ENCODE data around the gene STAT5B.
A peak's percentile ranks its signal among the peaks of the same experiment; 100 is the strongest.

Gene STAT5B

DNA sequence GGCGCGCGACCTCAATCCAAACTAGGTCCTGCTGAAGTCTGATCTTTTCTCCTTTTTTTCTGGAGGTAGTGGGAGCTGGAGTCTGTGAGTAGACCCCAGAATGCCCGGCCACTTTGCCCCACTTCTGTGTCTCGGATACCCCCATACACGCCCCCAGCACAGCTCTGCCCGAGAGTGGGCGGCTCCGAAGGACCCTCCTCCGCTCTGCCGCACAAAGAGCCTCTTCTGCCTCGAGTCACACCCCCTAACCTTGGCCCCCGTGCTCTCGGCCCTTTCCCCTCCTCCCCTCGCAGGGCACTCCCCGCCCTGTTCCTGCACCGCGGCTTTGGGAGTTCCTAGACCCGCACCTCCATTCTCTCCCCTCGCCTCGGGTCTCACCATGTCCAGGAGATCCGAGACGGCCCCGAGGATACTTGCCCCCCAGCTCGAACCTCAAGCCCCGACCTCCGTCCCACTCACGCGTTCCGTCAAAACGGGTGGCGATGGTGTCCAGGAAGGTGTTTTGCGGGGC lies 95.7 kb downstream of the STAT5B start:
- no peak for DNase-seq (ENCODE audit: low read depth in 2 of 2)

DNA sequence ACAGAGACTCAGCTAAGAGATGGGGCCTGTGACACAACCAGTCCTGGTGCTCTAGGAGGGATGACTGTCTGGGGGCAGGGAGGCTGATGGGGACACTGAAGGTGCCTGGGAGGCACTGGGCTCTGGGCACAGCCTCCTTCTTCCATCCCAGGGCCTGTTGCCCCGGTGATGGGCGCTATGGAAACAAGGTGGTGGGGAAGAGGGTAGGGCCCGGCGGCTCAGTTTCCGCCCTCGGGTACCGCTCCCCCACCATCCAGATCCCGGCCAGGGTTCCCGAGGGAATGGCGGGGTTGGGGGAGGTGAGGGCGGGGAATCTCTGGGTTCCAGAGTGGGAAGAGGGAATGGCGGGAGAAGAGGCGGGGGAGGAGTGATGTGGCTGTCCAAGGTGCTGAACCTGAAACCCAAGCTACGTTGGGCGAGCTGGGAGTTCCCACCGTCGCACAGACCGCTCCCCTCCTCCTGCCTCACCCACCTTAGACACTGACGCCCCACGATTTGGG lies 96.2 kb downstream of the STAT5B start:
- DNase-seq (ENCODE audit: low read depth in 2 of 2) = no peak

DNA sequence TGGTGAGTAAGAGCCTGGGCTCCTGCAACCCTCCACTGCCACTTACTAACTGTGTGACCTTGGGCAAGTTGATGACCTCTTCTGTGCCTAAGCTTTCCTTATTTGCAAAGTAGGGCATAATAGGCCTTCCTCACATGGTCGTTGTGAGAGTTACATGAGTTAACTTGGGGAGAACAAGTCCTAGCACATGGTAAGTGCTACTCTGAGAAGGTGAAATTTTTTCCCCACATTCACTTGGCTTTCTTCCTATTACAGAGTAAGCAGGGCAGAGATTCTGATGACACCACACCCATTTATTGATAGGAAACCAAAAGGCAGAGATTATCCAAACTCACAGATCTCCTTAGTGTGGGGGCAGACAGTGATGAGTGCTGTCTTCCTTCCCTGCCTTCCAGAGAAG lies 96.9 kb downstream of the STAT5B start:
- DNase-seq (ENCODE audit: low read depth in 2 of 2) = no peak

DNA sequence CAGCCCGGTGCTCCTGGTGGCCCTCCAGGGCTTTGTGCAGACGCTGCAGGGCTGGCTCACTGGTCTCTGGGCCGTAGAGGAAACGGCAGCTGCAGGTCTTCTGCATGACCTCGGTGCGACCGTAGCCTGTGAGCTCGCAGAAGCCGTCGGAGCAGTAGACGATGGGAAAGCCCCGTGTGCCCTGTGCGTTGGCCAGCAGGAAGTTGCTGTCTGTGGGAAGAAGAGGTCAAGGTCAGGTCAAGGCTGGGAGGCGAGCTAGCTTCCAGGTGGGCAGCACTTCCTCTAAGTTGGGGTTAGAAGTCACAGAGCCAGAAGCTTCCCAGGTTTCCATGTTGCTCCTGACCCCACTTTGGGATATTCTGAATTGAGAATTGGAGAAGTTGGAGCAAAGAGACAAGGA lies 97.4 kb downstream of the STAT5B start:
- no peak for DNase-seq (ENCODE audit: low read depth in 2 of 2)

DNA sequence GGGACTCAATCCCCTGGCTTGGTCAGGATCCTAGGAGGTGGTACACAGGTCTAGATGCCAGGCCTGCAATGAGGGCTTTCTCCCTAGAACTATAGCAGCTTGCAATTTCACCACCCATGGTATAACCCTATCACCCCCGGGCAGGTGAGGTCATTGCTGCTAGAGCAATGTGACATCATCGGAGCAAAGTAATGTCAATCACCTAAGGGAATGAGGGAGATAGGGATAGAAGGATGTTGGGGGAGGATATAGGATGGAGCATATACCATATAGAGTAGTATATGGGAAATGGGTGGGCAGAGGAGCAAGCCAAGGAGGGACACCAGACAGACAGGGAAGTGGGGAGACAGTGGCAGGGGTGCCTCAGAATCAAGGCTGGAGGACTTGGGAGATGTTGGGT lies 98.5 kb downstream of the STAT5B start:
- no peak for DNase-seq (ENCODE audit: low read depth in 2 of 2)

DNA sequence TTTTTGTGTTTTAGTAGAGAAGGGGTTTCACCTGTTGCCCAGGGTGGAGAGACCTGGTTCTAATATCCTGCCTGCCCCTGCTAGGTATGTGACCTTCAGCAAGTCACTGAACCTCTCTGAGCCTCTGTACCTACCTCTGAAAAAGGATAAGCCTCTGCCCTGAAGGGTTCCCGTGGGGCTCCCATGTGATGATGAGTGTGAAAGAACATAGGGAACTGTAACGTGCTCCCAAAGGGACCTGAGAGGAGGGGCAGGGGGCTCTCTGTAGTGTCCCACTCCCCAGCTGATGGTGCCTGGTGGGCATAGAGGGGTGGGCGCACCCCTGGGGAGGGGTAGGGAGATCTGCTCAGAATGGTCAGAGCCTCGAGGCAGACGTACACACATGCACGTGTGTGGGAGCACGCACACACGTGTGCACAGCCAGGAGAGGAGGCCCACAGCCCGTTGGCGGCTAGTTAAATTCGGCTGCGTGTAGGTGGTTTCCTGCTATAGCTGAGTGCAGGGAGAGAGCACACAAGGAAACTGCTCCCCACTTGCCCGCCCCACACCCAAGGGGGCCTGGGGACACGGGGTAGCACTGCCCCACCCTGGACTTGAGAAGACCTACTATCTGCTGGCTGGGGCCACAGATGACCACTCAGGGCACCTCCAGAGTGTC lies 101.9 kb downstream of the STAT5B start:
- DNase-seq (ENCODE audit: low read depth in 2 of 2) = no peak

DNA sequence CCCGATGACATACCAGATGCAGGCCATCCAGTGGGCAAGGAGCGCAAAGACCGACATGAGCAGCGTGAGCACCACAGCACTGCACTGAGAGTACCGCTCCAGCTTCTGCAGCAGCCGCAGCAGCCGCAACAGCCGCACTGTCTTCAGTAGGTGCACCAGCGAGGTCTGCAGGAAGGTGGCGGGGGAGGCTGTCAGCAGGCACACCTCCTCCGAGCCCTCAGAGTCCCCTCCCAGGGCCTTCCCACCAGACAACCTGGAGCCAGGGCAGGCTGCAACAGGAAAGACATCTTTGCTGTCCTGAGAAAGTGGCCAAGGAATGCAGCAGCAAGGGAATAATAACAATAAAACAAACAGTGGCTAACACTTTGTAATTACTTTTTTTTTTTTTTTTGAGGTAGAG lies 104.4 kb downstream of the STAT5B start:
- no peak for DNase-seq (ENCODE audit: low read depth in 2 of 2)

DNA sequence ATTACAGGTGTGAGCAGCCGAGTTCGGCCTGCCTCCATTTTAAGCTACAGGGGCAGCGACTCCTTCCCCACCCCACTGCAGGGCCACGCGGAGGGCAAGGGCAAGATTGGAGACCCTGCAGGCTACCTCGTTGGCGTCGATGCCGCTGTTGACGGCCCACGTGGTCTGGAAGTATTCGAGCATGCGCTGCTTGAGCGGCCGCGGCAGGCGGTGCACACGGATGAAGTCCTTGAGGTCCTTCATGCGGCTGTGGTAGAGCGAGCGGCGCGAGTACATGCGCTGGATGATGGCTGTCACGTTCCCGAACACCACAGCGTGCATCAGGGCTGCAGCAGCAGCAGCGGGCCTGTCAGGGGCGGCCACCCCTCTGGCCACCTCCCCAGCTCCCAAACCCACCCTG lies 106.8 kb downstream of the STAT5B start:
- no peak for DNase-seq (ENCODE audit: low read depth in 2 of 2)

DNA sequence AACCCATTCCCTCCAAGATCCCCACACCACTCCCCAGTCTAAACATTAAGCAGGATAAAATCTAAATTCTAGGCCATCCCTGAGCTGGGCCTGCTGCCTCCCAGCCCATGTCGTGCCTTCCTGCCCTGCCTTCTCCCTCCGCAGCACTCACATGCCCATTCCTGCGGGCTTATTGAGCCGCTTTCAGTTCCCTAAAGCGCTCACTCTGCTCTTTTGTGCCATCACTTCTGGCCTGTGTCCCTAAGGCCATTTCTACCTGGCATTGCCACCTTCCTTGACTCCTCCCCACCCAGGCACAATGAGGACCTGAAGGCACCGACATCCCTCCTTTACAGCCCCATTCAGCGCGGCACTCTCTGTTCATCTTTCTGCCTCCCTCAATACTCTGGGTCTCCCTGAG lies 108.4 kb downstream of the STAT5B start:
- DNase-seq (ENCODE audit: low read depth in 2 of 2) = no peak

DNA sequence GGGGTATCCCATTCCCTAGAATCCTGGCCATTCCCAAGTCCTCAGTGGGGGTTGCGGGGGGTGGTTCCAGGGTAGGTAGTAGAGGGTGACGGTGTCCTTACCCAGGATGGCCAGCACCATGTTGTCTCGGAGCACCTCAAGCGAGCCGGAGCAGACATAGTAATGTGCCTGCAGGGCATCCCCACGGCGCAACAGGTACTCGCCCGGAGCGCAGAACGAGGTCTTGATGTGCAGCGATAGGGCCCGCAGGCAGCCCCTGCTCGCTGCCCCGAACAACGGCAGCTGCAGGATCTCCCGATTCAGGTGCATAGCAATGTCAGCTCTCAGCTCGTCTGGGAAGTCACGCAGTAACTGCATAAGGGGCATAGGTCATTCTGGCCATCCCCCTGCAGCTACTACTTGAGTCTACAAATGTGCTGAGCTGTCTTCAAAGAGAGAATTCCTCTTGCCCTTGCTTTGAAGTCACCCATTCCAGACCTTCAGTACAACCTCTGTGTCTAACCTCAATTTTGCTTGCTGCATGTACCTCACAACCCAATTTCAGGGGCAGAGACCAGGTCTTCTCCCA lies 109.9 kb downstream of the STAT5B start:
- no peak for DNase-seq (ENCODE audit: low read depth in 2 of 2)

DNA sequence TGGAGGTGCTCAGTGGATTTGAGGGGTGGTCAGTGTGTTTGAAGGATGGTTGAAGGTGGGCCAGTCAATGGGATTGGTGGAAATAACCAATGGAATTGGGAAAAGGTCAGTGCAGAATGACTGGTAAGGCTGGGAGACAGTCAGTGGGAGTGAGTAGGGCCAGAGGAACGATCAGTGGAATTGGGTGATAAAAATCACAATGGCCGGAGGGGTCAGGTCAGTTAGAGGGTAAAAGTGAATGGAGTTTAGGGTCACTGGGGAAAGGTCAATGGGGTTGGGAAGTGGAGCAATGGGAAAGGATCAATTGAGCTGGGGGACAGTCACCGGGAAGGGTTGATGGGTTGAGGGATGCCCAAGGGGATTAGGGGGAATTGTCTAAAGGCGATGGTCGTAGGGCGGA lies 110.4 kb downstream of the STAT5B start:
- DNase-seq (ENCODE audit: low read depth in 2 of 2) = no peak

DNA sequence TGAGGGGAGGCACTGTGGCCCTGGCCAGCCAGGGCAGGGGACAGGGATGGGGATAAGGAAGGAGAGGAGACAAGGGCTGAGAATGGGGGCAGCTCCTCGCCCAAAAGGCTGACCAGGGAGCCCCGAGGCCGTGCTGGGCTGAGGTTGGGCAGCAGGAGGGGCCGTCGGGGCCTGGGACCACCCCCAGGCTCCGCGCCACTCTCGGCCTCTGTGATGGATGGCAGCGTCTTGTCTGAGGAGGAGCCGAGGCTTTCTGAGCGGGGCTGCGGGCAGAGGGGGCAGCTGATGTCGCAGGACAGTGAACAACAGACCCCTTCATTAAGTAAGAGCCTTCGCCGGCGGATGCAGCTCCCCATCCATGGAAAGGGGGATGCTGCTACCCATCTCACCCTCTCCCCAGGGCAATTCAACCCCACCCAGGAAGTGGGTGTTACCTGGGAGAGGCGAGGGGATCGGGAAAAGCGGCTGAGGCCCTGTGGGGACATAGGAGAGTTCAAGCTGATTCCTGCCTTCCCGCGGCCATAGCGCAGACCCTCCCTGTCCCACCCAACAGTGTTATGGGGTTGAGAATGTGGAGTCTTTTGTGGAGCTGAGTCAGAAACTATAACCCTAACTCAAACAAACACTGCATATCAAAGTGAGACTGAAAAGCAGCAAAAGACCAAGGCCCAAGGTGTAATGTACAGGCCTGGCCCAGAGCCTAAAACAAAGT lies 112.3 kb downstream of the STAT5B start:
- DNase-seq (ENCODE audit: low read depth in 2 of 2) = no peak

DNA sequence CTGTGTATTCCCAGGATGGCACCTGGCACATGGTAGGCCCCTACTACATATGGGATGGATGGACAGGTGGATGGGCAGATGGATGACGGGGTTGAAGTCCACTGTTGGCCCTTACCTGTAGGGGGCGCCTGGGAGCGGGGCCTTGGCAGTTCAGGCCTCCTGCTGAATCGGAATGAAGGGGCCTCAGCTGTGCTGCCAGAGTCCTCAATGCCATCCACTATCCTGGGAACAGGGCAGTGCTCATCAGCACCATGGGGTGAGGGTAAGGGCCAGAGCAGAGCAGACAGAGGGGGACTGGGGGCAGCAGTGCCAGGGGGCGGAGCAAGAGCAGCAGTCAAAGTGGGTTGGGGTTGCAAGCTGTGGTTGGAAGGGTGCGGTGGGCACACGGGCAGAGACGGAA lies 113.1 kb downstream of the STAT5B start:
- peak; percentile 49 to 64 for DNase-seq (ENCODE audit: low read depth in 2 of 2)

DNA sequence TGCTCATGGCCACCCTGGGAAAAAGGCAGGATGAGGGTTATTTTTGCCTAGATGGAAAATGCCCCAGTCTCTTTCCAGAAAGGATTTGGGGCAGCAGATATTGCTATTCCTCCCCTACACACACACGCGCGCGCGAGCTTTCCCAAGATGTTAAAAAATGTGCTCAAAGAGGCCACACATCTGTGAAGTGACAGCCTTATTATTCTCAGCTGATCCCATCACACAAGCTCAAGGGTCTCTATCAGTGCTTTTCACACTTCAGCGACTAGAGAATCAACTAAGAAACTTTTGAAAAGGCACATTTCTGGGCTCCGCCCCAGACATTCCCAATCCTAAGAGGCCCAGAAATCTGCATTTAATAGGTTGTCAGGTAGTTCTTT lies 115.7 kb downstream of the STAT5B start:
- DNase-seq (ENCODE audit: low read depth in 2 of 2) = no peak

DNA sequence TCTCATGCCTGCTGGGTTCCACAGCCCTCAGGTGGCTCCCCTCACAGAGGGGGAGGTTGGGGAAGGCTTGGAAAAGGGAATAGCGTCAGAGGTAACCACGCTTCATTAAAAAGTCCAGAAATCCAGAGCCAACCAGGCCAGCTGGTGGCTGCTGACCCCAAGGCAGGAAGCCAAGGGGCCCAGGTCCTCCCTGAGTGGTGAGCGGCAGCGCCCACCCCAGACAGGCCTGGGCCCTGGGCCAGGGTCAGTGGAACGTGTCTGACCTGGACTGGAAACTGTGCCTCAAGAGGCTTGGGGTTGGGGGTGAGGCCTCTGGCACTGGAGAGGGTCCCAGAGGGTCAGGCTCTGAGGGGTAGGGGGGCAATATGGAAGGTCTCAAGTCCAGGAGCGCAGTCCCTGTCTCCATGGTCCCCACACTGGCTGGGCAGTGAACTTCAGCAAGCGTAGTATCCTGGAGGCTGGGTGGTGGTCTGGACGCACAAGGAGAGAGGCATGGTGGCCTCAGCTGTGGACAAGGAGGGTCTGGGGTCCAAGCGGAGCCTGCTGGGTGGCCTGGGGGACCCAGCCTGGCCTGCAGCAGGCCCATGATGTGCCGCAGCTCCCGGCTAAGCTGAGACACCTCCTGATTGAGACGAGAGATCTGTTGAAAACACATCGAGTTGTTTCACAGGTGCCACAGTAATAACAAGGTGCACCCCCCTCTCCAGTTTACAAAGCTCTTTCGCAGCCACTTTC lies 116.2 kb downstream of the STAT5B start:
- no peak for DNase-seq (ENCODE audit: low read depth in 2 of 2)

DNA sequence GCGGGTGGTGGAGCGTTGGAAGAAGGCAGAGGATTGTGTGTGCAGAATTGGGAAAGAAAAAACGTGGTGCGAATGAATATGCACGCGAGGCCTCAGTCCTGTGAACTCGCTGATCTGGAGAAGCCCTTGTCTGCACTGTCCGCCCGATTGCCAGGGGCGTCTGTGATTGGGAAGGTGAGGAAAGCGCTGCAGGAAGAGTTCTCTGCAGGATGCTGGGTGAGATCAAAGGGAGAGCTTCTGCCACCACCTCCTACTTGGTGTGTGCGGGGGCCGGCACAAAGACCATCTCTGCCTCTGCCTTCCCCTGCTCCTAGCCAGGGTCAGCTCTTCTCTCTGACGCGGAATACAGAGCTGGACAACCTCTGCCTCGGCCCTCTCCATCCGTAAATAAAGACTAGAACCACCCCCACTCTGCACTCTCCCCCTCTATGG lies 120.6 kb downstream of the STAT5B start:
- no peak for DNase-seq (ENCODE audit: low read depth in 2 of 2)

DNA sequence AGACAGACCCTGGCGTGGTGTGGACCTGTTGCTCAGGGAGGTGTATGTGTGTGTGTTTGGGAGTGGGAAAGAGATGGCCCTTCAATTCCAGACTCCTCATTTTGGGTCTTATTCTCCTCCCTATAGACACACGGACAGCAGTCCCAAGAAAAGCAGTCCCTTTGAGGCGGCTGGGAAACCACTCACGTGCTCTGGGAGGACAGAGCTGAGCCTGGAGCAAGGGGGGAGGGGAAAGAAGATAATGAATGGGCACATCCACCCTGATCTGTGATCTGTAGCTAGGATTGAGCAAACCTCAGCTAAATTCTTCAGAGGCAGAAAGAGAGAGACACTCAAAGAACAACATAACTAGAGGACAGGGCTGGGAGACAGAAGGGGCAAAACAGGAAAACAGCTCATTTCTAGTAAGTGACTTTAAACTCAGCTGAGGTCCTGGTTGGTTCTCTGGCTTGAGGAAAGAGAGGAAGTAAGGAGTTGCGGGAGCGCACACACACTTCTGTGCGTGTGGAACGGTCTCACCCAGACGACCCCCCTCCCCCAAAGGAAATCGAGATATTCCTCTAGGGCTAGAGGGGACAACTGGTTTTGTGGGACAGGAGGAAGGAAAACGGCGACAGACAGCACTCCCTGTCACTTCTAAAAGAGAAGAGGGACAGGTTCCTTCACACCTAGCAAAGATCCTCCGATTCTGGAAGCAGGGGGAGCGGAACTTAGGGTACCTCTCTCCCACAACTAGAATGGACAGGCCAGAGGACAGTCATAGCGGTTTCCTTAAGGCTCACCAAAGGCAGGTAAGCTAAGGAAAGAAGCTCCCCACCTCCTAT lies 122.1 kb downstream of the STAT5B start:
- no peak for DNase-seq (ENCODE audit: low read depth in 2 of 2)
